AG09319 (cell line): ENCODE results near the gene DPY19L2.
"Not testable (repeated sequence)": the region's sequence is repeated elsewhere in the genome, so short reads cannot be mapped to it uniquely, and the experiment has no call there.

Experiments
- DNase-seq: peaks from one replicate; pipeline ENCODE4 v3.0.0-alpha.2; 2010; ENCODE audit warnings: low read depth; ENCODE audit errors: extremely low read depth
- CTCF ChIP-seq: IDR thresholded peaks from 2 replicates; pipeline ENCODE4 v1.5.1; 2011; ENCODE audit warnings: low read depth, mild to moderate bottlenecking, inconsistent platforms, low read length, moderate library complexity

Gene DPY19L2

DNA sequence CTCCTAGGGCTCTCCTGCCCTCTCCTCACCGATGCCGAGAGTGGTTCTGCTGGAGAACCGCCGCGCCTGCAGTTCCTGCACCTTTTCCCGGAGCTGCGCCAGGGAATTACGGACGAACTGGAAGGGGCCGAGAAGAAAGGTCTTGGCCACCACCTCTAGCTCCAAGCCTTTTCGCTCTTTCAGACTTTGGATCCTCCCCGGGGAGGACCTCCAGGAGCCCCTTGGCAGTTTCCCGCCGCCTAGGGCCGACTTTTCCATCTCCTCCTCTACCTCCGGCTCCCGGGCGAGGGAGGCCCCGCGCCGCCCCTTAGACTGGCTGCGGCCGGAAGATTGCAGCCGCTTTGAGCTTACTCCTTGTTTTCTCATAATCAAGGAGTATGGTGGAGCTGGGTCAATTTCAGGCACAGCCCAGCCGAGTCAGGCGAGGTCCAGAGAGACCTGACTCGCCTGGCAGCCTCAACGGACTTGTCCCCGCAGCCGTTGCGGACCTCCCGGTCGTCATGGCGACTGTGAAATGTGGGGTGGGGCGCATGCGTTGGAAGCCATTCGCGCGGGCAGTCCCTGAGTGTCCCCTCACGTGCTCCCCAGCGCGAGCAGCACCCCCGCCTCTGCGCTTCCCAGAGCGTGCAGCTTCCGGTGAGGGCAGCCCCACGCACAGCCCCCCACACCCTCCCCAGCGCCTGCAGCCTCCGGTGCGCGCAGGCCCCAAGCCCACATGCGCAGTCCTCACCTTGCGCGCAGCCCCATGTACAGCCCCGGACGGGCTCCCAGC is at the start of gene DPY19L2:
Gene DPY19L2, minus strand, starts transcription at position 466 of the 772 bp plus-strand sequence. Its CDS starts 100 bp downstream, at position 366.
- DNase-seq = peak; percentile 28
- no peak for TF ChIP-seq CTCF

- DNase-seq = not testable (repeated sequence)
Observed at GRCh38 chr12:63716891-63717290, 48.6 kb upstream of the DPY19L2 start.

GRCh38 chr12:63715107-63715625 is 46.9 kb upstream of the DPY19L2 start:
- DNase-seq = not testable (repeated sequence)

GRCh38 chr12:63714409-63714808 is 46.1 kb upstream of the DPY19L2 start:
- not testable (repeated sequence) for DNase-seq

- DNase-seq = not testable (repeated sequence)
Observed at GRCh38 chr12:63713681-63714075, 45.4 kb upstream of the DPY19L2 start.

DNA sequence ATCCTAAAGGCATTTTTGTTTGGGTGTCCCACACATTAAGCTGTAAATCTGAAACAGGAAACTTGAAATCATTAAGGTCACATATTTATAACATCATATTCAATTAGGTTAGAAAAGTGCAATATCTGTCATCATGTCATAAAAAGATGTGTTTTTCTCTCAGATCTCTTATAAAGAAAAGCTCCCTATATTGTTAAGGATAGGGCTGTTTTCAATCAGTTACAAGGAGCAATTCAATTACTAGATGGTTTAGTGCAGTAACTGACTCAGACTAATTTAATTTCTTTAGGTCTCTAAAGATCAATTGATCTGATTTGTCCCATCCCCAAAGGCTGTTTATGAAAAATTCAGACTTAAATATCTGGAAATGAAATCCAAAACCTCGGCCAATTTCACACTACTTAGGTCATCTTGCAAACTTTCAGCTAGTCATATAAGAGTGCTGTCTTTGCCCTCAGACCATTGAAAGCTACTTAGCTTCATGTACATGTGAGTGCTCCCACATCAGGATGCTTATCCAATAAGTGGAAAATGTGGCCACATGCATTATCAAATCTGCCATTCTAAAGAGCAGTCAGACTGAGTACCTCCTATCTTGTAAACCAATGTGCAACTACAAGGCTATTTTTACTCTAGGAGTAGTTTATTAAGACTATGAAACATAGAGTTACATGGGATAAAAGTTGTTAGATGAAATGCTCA is 44.8 kb upstream of the DPY19L2 start:
- DNase-seq = not testable (repeated sequence)

GRCh38 chr12:63712376-63712974 is 44.2 kb upstream of the DPY19L2 start:
- DNase-seq = not testable (repeated sequence)

DNA sequence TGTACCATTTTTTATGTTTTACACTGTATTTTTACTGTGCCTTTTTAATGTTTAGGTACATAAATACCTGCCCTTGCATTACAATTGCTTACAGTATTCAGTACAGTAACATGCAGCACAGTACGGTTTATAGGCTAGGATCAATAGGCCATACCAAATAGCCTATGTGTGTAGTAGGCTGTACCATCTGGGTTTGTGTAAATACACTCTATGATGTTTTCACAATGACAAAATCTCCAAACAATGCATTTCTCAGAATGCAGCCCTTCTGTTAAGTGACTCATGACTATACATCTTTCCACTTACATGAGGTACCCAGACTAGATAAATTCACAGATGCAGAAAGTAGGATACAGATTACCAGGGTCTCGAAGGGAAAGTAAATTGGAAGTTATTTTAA is 43.0 kb upstream of the DPY19L2 start:
- not testable (repeated sequence) for DNase-seq

- DNase-seq = no peak
- no peak for TF ChIP-seq CTCF
Observed at GRCh38 chr12:63706336-63706735, 38.0 kb upstream of the DPY19L2 start.

- not testable (repeated sequence) for DNase-seq
Observed at GRCh38 chr12:63699678-63700382, 31.5 kb upstream of the DPY19L2 start.

- not testable (repeated sequence) for DNase-seq
Observed at GRCh38 chr12:63699011-63699410, 30.7 kb upstream of the DPY19L2 start.

GRCh38 chr12:63690837-63691236 is 22.5 kb upstream of the DPY19L2 start:
- DNase-seq = not testable (repeated sequence)

- not testable (repeated sequence) for DNase-seq
Observed at GRCh38 chr12:63689141-63689540, 20.8 kb upstream of the DPY19L2 start.

DNA sequence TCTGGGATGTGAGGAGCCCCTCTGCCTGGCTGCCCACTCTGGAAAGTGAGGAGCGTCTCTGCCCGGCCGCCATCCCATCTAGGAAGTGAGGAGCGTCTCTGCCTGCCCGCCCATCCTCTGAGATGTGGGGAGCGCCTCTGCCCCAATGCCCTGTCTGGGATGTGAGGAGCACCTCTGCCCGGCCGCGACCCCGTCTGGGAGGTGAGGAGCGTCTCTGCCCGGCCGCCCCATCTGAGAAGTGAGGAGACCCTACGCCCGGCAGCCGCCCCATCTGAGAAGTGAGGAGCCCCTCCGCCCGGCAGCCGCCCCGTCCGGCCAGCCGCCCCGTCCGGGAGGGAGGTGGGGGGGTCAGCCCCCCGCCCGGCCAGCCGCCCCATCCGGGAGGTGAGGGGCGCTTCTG is 18.3 kb upstream of the DPY19L2 start:
- not testable (repeated sequence) for DNase-seq

DNA sequence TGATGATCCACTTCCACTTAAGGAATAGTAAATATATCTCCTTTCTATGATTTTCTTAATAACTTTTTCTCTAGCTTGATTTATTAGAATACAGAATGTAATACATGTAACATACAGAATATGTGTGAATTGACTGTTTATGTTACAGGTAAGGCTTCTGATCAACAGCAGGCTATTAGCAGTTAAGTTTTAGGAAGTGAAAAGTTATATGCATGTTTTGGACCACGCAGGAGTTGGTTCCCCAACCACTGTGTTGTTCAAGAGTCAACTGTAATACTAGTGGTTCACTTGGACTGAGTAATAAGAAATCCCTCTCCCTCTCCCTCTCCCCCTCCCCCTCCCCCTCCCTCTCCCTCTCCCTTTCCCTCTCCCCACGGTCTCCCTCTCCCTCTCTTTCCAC is 17.5 kb upstream of the DPY19L2 start:
- DNase-seq = not testable (repeated sequence)

GRCh38 chr12:63682617-63683016 is 14.3 kb upstream of the DPY19L2 start:
- DNase-seq = not testable (repeated sequence)

DNA sequence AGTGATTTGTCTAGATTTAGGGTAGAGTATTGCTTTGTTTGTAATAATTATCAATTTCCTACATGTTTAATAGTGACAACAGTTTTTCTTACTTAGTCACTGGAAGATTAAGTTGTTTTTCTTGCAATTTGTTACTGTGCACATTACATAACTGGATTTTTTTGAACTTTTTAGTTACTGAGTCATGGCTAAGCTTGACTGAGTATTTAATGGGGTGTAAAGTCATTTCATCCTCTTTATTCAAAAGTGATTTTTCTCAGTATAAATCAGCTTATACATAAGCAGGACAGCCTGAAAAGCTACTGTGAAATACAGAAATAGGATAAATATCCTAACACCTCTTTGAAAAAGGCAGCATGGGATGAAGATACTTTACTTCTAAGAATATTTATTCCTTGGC is 12.5 kb upstream of the DPY19L2 start:
- not testable (repeated sequence) for DNase-seq

DNA sequence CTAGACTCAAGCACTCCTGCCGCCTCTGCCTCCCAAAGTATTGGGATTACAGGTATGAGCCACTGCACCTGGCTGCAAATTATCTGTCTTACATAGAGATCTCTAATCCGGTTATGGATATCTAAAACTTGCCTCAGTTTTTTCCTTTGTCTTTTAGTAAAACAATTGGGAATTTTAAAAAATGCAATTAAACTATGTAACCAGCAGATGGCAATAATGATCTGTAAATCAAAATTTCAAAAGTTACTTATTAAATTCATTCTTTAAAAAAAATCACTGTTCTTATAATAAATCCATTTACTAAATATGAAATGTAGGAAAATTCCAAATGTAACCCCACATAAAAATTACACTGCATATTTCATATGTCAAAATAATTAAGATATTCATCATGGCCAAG is 4.3 kb upstream of the DPY19L2 start:
- not testable (repeated sequence) for DNase-seq
